Fibroblast of the aortic adventitia (primary cell): ENCODE measurements around the gene COASY. TPM values are rescaled to one million over a fixed set of nuclear protein-coding genes. Genes with fewer than 3 reads are reported as not detected.
A peak's percentile ranks its signal among the peaks of the same experiment; 100 is the strongest.
"Not testable (repeated sequence)": the region's sequence is repeated elsewhere in the genome, so short reads cannot be mapped to it uniquely, and the experiment has no call there.

Experiments
- DNase-seq: peaks from one replicate; pipeline ENCODE4 v3.0.0-alpha.2; 2010; ENCODE audit warnings: low read depth
- H3K4me3 ChIP-seq: 2 replicates; pipeline ENCODE4 v1.5.1; 2011; ENCODE audit warnings: low read depth, mild to moderate bottlenecking, control low read depth, low read length, moderate library complexity
- total RNA-seq: library from RNA; depleted of rRNA; stranded (reverse); fragments of >200 nt; gene quantifications from 2 replicates; pipeline ENCODE4 v1.2.3, GENCODE V29; 2012; ENCODE audit warnings: low replicate concordance
- TF ChIP-seq, protein P1 (sequence below): IDR thresholded peaks from 2 replicates; pipeline ENCODE4 v1.5.1; 2011; ENCODE audit warnings: mild to moderate bottlenecking, low read length, control low read depth, inconsistent platforms; ENCODE audit not compliant: insufficient read depth

COASY gene
- total RNA-seq, 1 donor: 19.1 TPM

DNA sequence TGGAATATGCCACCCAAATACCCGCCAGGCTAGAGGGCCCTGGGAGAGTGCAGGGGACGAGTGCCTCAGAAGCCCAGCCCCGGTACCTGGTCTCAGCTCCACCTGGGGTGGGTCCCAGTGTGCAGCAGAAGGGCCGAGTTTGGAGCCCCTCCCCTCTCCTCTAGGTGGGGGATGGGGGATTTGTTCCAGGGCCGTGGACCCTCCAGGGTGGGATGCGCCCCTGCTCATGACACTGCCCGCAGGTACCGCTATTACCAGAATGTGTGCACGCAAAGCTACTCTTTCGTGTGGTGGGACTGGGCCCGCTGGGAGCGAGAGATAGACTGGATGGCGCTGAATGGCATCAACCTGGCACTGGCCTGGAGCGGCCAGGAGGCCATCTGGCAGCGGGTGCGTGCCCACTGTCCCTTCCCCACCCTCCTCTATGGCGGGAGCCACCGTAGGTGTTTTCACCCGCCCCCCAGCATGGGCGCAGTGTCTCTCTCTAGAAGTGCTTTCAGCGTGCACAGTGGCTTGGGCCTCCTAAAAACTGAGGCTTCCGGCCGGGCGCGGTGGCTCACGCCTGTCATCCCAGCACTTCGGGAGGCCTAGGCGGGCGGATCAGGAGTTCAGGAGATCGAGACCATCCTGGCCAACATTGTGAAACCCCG is 24.7 kb upstream of the COASY start:
- TF ChIP-seq, protein P1, sequence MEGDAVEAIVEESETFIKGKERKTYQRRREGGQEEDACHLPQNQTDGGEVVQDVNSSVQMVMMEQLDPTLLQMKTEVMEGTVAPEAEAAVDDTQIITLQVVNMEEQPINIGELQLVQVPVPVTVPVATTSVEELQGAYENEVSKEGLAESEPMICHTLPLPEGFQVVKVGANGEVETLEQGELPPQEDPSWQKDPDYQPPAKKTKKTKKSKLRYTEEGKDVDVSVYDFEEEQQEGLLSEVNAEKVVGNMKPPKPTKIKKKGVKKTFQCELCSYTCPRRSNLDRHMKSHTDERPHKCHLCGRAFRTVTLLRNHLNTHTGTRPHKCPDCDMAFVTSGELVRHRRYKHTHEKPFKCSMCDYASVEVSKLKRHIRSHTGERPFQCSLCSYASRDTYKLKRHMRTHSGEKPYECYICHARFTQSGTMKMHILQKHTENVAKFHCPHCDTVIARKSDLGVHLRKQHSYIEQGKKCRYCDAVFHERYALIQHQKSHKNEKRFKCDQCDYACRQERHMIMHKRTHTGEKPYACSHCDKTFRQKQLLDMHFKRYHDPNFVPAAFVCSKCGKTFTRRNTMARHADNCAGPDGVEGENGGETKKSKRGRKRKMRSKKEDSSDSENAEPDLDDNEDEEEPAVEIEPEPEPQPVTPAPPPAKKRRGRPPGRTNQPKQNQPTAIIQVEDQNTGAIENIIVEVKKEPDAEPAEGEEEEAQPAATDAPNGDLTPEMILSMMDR: no peak
- DNase-seq: no peak
- peak overlapping the region; percentile 83 for H3K4me3 ChIP-seq

DNA sequence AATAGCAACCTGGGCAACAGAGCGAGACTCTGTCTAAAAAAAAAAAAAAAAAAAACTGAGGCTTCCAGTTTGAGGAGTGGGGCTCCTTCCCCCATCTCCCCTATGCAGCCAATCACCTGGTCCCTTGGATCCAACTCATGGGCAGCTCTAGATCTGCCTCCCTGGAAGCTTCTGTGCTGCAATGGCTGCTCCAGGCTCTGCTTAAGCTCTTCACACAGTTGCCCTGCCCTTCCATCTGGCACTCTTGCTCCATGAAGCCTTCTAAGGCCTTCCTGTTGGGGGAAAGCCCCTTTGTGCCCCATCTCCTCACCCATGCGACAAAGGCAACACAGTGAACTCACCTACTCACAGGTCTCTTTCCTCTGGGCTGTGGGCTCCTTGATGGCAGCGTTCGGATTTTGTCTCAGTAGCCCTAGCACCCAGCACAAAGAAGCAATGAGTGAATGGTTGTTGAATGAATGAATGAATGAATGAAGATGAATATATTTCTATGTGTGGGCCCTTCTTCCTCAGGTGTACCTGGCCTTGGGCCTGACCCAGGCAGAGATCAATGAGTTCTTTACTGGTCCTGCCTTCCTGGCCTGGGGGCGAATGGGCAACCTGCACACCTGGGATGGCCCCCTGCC is 24.0 kb upstream of the COASY start:
- H3K4me3 ChIP-seq: peak overlapping the region; percentile 6
- no peak for DNase-seq
- TF ChIP-seq, protein P1: no peak

DNA sequence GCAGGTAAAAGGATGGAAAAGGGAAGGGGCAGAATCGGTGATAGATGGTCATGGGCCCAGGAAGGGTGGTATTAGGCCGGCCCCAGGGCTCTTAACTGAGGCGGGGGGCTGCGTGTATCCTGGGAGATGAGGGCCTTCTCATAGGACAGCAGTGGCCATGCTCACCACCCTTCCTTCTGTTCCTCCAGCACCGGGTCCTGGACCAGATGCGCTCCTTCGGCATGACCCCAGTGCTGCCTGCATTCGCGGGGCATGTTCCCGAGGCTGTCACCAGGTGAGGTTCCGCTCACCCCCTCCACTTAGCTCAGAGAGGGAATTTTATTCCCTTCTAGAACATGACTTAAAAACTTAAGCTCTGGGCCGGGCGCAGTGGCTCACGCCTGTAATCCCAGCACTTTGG is 23.5 kb upstream of the COASY start:
- no peak overlapping the region for H3K4me3 ChIP-seq
- DNase-seq: no peak
- TF ChIP-seq, protein P1: no peak

DNA sequence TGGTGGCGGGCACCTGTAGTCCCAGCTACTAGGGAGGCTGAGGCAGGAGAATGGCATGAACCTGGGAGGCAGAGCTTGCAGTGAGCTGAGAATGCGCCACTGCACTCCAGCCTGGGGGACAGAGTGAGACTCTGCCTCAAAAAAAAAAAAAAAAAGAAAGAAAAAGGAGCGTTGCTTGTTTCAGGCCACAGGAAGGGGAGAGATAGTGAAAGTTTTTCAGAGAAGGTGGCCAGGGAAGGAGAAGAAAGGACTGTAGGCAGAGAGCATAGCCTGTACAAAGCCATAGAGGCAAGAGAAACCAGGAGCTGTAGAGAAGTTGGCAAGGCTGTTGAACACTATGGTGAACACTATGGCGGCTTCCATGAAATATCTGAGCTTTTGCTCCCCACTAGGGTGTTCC is 21.4 kb upstream of the COASY start:
- not testable (repeated sequence) for DNase-seq

GRCh38 chr17:42541041-42541833 is 20.7 kb upstream of the COASY start:
- DNase-seq: no peak
- no peak overlapping the region for H3K4me3 ChIP-seq
- TF ChIP-seq, protein P1: no peak

More for the DNA sequence above, 21.4 kb upstream of the COASY start:
- H3K4me3 ChIP-seq: not testable (repeated sequence)

DNA sequence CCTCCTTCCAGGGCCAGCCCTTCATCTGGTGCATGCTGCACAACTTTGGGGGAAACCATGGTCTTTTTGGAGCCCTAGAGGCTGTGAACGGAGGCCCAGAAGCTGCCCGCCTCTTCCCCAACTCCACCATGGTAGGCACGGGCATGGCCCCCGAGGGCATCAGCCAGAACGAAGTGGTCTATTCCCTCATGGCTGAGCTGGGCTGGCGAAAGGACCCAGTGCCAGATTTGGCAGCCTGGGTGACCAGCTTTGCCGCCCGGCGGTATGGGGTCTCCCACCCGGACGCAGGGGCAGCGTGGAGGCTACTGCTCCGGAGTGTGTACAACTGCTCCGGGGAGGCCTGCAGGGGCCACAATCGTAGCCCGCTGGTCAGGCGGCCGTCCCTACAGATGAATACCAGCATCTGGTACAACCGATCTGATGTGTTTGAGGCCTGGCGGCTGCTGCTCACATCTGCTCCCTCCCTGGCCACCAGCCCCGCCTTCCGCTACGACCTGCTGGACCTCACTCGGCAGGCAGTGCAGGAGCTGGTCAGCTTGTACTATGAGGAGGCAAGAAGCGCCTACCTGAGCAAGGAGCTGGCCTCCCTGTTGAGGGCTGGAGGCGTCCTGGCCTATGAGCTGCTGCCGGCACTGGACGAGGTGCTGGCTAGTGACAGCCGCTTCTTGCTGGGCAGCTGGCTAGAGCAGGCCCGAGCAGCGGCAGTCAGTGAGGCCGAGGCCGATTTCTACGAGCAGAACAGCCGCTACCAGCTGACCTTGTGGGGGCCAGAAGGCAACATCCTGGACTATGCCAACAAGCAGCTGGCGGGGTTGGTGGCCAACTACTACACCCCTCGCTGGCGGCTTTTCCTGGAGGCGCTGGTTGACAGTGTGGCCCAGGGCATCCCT is 18.5 kb upstream of the COASY start:
- TF ChIP-seq, protein P1: no peak
- H3K4me3 ChIP-seq: no peak overlapping the region
- no peak for DNase-seq
